GM12874 (cell line): ENCODE results near the gene GCK.

Source experiments
- TF ChIP-seq, protein P1 (sequence below): IDR thresholded peaks from 2 replicates; pipeline ENCODE4 v1.5.1; 2011; ENCODE audit warnings: low read depth, mild to moderate bottlenecking, control low read depth, low read length, moderate library complexity; ENCODE audit not compliant: insufficient read depth

GCK gene

DNA sequence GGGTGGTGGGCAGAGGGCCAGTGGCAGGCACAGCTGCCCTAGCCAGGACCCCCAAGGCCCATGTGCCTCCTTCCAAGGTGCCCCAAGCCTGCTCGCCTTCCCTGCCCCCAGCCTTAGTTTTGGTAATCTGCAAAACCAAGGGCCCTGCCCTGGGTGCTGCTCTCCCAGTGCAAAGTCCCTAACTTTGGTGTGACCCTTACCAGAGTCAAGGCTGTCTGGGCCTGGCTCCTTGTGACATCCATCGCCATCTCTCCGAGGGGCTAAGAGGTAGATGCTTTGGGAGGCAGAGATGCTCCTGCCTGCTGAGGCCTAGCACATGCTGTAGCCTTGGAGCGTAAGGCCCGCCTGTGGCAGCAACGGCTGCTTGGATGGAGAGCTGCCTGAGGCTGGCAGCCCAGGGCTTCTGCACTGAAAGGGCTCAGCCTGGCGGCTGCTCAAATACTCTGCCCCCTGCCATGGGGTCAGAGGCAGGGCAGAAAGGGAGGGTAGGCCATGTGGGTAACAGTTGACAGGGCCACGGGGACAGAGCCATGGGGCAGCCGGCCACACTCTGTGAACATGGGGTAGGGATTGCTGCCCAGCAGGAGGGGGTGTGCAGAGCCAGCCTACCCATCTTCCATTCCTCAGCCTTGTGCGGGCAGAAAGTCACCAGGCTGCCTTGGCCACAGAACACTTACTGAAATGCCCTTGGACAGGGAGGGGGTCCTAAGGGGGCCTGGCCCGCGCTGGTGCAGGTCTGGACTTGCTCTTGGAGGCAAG is 30.2 kb downstream of the GCK start:
- TF ChIP-seq, protein P1, sequence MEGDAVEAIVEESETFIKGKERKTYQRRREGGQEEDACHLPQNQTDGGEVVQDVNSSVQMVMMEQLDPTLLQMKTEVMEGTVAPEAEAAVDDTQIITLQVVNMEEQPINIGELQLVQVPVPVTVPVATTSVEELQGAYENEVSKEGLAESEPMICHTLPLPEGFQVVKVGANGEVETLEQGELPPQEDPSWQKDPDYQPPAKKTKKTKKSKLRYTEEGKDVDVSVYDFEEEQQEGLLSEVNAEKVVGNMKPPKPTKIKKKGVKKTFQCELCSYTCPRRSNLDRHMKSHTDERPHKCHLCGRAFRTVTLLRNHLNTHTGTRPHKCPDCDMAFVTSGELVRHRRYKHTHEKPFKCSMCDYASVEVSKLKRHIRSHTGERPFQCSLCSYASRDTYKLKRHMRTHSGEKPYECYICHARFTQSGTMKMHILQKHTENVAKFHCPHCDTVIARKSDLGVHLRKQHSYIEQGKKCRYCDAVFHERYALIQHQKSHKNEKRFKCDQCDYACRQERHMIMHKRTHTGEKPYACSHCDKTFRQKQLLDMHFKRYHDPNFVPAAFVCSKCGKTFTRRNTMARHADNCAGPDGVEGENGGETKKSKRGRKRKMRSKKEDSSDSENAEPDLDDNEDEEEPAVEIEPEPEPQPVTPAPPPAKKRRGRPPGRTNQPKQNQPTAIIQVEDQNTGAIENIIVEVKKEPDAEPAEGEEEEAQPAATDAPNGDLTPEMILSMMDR = no peak

DNA sequence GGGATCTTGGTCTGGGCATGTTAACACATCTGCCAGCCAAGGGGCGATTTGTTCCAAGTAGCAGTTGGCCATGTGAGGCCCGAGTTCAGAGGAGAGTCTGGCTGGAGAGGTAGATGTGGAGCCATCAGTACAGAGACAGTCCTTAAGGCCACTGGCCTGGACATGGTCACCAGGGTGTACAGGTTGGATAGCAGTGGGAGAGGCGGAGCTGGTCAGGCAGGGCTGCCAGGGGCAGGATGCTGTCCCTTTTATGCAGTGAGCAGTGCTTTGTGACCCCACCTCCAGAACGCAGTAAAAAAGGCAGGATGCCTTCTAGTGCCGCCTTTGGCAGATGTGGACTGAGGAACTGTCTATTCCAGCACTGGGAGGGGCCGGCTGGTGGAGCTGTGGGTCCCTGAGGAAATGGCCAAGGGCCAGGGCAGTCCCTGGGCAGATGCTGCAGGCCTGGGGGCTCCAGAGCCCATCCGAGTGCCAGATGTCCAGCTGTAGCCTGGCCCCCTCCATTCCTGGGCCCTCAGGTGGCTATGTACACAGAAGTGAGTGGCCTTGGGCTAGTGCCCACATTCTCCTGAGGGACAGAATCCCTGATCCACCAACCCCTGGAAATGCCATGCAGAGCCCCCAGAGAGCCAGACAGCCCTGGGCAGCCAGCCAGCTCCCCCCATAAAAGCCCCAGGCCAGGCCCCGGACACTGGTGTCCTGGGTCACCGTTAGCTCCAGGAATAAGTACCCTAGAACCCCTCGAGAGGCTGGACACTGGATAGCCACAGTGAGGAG is 31.0 kb downstream of the GCK start:
- TF ChIP-seq, protein P1 = no peak

DNA sequence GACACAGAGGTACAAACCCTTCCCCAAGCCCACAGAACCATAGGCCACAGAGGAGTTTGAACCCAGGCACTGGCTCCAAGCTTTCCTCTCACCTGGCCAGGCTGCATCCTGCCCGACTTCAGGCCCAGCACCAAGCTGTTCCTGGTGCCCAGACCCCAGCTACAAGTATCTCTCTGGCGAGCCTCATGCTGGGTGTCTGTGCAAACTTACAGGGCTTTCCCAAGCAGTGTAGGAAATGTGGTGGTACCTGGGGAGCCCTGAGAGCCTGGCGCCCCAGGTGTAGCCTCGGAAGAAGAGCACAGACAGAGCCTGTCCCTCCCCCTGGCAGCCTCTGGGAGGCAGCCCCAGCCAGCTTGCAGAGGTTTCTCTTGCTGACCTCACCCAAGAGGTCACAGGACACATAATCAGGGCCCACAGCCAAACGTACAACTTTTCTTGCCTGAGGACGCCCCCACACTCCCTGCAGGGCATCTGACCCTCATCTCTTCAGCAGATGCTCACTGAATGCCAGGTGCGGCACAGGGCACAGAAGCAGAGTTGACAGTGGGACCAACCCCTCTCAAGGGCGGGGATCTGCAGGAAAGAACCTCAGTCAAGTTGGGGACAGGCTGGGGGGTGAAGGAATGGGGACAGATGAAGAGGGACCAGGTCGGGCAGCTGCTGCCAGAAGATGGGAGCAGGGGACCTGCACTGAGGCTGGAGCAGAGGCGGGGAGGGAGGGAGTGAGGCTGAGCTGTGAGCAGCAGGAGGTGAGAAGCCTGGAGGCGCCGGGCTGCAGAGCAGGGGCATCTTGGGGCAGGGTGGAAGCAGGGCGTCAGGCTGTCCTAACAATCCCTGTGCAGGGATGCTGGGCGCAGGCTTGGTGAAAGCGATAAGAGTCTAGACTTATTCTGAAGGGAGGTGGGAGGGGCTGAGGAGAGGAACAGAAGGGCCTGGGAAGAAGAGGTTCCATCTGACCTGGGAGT is 31.8 kb downstream of the GCK start:
- TF ChIP-seq, protein P1 = no peak

DNA sequence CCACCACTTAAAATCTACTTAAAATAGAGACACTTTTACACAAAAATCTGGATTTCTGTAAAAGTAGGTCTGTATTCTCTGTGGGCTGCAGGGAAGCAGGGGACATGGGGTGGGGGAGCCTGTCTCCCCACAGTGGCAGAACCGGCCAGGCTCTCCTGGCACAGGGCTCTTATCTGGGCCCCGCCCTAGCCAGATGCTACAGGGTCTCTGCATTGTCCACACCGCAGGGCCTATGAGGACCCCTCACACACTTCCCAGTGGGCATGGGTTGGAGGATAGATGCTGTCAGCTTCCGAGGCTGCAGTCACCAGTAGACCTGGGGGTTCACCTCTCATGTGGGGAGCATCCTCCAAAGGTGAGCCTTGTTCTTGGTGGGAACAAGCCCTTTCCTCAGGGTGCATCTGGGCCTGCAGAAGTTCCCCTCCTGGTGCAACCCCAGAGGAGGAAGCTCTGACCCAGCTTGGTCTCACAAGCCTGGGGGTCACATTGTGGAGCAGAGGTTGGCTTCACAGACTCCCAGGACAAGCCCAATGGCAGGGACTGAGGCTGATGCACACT is 32.7 kb downstream of the GCK start:
- TF ChIP-seq, protein P1 = no peak

DNA sequence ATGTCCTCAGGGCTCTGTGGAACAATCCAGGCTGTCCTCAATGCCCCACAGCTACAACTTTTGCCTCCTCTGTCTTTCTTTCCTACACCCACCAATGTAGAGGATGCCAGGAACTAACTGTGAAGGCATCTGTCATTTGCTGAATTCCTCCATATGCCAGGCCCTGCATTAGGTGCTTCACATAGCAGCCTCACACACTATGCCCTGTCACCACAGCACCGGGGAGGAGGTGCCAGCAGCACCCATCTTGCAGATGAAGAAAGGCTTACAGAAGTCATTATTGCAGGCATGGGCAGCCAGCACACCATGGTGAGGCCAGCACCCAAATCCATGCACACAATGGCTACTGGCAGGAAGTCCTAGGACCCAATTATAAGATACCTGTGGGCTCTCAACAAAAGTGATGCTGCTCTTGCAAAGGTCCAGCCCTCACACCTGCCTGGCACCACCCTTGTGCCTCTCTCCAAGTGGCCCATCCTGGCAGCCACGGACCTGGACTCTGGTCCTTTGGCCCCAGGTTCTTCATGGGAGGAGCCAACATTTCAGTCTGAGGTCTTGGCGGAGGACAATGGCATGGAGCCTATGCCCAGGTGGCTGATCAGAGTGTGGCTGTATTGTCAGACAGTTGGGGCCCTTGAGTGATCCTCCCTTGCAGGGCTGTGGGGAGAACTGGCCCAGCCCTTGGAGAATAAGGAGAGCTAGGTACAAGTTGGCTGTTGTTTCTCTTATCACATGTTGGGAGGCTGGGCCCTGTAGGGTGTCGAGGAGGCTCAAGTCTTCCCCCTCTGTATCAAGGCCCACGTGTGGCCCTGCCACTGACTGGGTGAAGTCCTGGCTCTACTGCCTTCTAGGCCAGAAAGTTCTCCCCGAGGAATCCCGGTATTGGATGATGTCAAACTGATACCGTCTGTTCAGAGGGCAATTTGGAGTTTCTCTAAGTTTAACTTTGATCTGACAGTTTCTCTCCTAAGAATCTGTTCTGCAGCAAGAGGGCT is 33.8 kb downstream of the GCK start:
- TF ChIP-seq, protein P1 = no peak

DNA sequence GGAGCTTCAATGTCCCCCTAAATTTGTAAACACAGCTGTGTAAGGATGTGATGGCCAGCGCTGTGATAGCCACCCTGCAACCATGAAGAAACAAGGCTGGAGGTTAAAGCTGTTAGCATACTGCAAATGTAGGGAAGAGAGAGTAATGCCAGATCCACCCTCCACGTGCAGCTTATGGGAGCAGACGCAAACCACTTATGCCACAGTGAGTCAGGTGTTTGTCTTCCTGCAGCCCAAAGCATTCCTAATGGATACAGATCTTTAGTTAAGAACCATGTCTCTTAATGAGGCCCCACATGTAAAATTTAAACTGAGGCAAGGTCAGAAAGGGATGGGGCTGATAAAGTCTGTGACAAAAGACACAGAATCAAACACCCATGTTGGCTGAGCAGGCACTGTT is 34.5 kb downstream of the GCK start:
- TF ChIP-seq, protein P1 = no peak
